Neutrophil (primary cell): ENCODE results near the gene RBM12.

Source experiments
- H3K27ac ChIP-seq: fragments of 200-600 bp; sonication (generic); 2 replicates; pipeline ENCODE4 v1.5.1; 2016; ENCODE audit warnings: mild to moderate bottlenecking, moderate library complexity
- H3K27me3 ChIP-seq: fragments of 200-600 bp; sonication (generic); 2 replicates; pipeline ENCODE4 v1.6.0; 2016; ENCODE audit warnings: mild to moderate bottlenecking
- H3K36me3 ChIP-seq: fragments of 200-600 bp; sonication (generic); 2 replicates; pipeline ENCODE4 v1.5.1; 2017
- H3K4me1 ChIP-seq, 2 experiments: fragments of 200-600 bp in 1 of 2; sonication (generic) in 1 of 2; 1 replicate in 1 of 2; 2 replicates in 1 of 2; pipeline versions ENCODE4 v1.5.1 to v1.6.1; 2013 to 2016; ENCODE audit warnings: low read depth in 1 of 2, low read length in 1 of 2, mild to moderate bottlenecking in 1 of 2, moderate library complexity in 1 of 2; ENCODE audit not compliant: control insufficient read depth in 1 of 2, insufficient read depth in 1 of 2
- H3K4me3 ChIP-seq, 2 experiments: fragments of 200-600 bp in 1 of 2; sonication (generic) in 1 of 2; 1 replicate in 1 of 2; 2 replicates in 1 of 2; pipeline ENCODE4 v1.5.1; 2013 to 2016; ENCODE audit warnings: low read depth in 1 of 2, low read length in 1 of 2, mild to moderate bottlenecking in 1 of 2, moderate library complexity in 1 of 2
- H3K9me3 ChIP-seq: fragments of 200-600 bp; sonication (generic); 2 replicates; pipeline ENCODE4 v1.5.1; 2016
- TF ChIP-seq, protein P1 (sequence below): fragments of 200-600 bp; sonication (generic); IDR thresholded peaks from 2 replicates; pipeline ENCODE4 v1.5.1; 2016; ENCODE audit warnings: antibody characterized with exemption

Gene RBM12

GRCh38 chr20:35610833-35611427 is 53.8 kb downstream of the RBM12 start:
- Histone ChIP-seq H3K9me3 (no peaks in the 10 kb centered on the region), H3K4me1 (peaks cover 6 to 7% of the 10 kb centered on the region in 2 experiments), H3K36me3 (no peaks in the 10 kb centered on the region), H3K27me3 (no peaks in the 10 kb centered on the region), H3K4me3 (no peak overlapping the region), H3K27ac (no peak overlapping the region)
- TF ChIP-seq, protein P1, sequence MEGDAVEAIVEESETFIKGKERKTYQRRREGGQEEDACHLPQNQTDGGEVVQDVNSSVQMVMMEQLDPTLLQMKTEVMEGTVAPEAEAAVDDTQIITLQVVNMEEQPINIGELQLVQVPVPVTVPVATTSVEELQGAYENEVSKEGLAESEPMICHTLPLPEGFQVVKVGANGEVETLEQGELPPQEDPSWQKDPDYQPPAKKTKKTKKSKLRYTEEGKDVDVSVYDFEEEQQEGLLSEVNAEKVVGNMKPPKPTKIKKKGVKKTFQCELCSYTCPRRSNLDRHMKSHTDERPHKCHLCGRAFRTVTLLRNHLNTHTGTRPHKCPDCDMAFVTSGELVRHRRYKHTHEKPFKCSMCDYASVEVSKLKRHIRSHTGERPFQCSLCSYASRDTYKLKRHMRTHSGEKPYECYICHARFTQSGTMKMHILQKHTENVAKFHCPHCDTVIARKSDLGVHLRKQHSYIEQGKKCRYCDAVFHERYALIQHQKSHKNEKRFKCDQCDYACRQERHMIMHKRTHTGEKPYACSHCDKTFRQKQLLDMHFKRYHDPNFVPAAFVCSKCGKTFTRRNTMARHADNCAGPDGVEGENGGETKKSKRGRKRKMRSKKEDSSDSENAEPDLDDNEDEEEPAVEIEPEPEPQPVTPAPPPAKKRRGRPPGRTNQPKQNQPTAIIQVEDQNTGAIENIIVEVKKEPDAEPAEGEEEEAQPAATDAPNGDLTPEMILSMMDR, result no peak

DNA sequence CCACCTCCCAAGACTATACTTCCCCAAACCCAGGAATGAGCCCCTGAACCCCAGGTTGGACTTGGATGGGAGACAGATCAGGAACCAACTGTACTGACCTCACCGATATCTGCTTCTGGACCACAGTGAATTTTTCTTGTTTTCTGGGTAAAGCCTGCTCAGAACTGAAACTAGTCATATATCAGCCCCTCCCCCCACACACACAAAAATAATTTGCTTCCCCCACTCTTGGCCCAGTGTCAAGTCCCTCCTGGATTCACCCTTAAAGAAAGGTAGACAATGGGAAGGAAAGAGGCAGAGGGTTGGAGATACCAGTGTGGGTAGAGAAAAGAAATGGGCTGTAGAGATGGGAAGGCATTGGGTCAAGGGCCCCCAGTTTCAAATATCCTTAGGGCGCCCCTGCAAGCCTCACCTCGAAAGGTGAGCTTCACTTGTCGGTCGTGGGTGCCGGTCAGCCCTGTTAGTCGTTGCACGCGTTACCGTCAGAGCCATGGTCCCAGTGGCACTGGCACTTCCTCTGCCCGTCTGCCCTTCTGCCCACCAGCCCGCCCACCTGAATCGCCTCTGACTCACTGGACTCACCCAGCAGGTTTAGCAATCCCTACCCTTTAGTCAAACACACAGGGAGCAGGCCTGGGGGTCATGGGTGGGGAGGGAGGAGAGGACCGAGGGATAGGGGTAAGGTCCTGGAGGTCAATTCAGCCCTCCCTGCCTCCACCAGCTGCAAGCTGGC is 57.5 kb downstream of the RBM12 start:
- Histone ChIP-seq H3K27ac (no peak overlapping the region), H3K4me1 (peaks cover 0 to under 1% of the 10 kb centered on the region in 2 experiments), H3K36me3 (no peaks in the 10 kb centered on the region), H3K4me3 (no peak overlapping the region), H3K27me3 (peaks cover 11% of the 10 kb centered on the region), H3K9me3 (no peaks in the 10 kb centered on the region)
- TF ChIP-seq, protein P1, result no peak

- H3K4me1 ChIP-seq, result peaks cover 10 to 11% of the 10 kb centered on the region in 2 experiments
- H3K9me3 ChIP-seq, result no peaks in the 10 kb centered on the region
- TF ChIP-seq, protein P1, result no peak
- H3K36me3 ChIP-seq, result no peaks in the 10 kb centered on the region
- no peak overlapping the region for H3K4me3 ChIP-seq
- H3K27ac ChIP-seq, result no peak overlapping the region
- H3K27me3 ChIP-seq, result peaks cover 21% of the 10 kb centered on the region
Observed at GRCh38 chr20:35606127-35606526, 58.6 kb downstream of the RBM12 start.

- Histone ChIP-seq H3K9me3 (no peaks in the 10 kb centered on the region), H3K4me3 (no peak overlapping the region), H3K36me3 (no peaks in the 10 kb centered on the region), H3K4me1 (peaks cover 16 to 17% of the 10 kb centered on the region in 2 experiments), H3K27me3 (peaks cover 38% of the 10 kb centered on the region), H3K27ac (no peak overlapping the region)
- TF ChIP-seq, protein P1, result no peak
Observed at GRCh38 chr20:35604449-35604747, 60.3 kb downstream of the RBM12 start.

- no peaks in the 10 kb centered on the region for H3K36me3 ChIP-seq
- no peak overlapping the region for H3K4me3 ChIP-seq
- TF ChIP-seq, protein P1, result no peak
- peaks cover 44% of the 10 kb centered on the region for H3K27me3 ChIP-seq
- no peaks in the 10 kb centered on the region for H3K9me3 ChIP-seq
- H3K4me1 ChIP-seq, result peaks cover 16 to 17% of the 10 kb centered on the region in 2 experiments
- no peak overlapping the region for H3K27ac ChIP-seq
Observed at GRCh38 chr20:35603695-35604448, 60.8 kb downstream of the RBM12 start.
